ENCODE measurements around the gene CARD16.

CARD16 gene

DNA sequence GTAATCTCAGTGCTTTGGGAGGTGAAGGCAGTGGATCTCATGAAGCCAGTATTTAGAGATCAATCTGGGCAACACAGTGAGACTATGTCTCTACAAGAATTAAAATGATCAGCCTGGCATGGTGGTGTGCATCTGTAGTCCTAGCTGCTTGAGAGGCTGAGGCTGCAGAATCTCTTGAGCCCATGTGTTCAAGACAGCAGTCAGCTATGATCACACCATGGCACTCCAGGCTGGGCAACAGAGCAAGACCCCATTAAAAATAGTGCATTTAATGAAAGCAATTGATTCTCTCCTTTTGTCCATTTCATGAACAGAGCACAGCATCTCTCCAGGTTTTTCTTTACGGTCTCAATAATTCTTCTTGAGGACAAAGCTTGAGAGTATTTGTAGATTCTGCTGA lies 11.3 kb upstream of the CARD16 start:
- TF ChIP-seq ZNF384 (IDR thresholded peaks at IDR 0.05), result no peak
- TF ChIP-seq LEF1 (IDR thresholded peaks at IDR 0.05; ENCODE audit: borderline replicate concordance), result no peak
- no peak for TF ChIP-seq FOXK2 (IDR thresholded peaks at IDR 0.05)
- TF ChIP-seq BHLHE40 (IDR thresholded peaks at IDR 0.05; ENCODE audit: borderline replicate concordance), result no peak
- TF ChIP-seq ELF4 (IDR thresholded peaks at IDR 0.05), result no peak
- TF ChIP-seq FOXA1 (IDR thresholded peaks at IDR 0.05), result no peak
- TF ChIP-seq ARNT (IDR thresholded peaks at IDR 0.05), result no peak
- TF ChIP-seq SUZ12 (IDR thresholded peaks at IDR 0.05), result no peak
- no peak for TF ChIP-seq FOXM1 (IDR thresholded peaks at IDR 0.05; ENCODE audit: borderline replicate concordance)
- TF ChIP-seq TARDBP (IDR thresholded peaks at IDR 0.05), result no peak
- TF ChIP-seq, protein P1, sequence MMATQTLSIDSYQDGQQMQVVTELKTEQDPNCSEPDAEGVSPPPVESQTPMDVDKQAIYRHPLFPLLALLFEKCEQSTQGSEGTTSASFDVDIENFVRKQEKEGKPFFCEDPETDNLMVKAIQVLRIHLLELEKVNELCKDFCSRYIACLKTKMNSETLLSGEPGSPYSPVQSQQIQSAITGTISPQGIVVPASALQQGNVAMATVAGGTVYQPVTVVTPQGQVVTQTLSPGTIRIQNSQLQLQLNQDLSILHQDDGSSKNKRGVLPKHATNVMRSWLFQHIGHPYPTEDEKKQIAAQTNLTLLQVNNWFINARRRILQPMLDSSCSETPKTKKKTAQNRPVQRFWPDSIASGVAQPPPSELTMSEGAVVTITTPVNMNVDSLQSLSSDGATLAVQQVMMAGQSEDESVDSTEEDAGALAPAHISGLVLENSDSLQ (IDR thresholded peaks at IDR 0.05), result no peak
- no peak for TF ChIP-seq HDGF (IDR thresholded peaks at IDR 0.05; ENCODE audit: borderline replicate concordance)
- no peak for TF ChIP-seq L3MBTL2 (conservative IDR thresholded peaks at IDR 0.05)
- TF ChIP-seq CTBP1 (IDR thresholded peaks at IDR 0.05; ENCODE audit: borderline replicate concordance), result no peak
- TF ChIP-seq NFRKB (IDR thresholded peaks at IDR 0.05), result no peak
- TF ChIP-seq SP1 (IDR thresholded peaks at IDR 0.05), result no peak
- no peak for DNase-seq (ENCODE audit: extremely low spot score)
- ChIA-PET POLR2A (no interaction called here), CTCF (no interaction called here)

DNA sequence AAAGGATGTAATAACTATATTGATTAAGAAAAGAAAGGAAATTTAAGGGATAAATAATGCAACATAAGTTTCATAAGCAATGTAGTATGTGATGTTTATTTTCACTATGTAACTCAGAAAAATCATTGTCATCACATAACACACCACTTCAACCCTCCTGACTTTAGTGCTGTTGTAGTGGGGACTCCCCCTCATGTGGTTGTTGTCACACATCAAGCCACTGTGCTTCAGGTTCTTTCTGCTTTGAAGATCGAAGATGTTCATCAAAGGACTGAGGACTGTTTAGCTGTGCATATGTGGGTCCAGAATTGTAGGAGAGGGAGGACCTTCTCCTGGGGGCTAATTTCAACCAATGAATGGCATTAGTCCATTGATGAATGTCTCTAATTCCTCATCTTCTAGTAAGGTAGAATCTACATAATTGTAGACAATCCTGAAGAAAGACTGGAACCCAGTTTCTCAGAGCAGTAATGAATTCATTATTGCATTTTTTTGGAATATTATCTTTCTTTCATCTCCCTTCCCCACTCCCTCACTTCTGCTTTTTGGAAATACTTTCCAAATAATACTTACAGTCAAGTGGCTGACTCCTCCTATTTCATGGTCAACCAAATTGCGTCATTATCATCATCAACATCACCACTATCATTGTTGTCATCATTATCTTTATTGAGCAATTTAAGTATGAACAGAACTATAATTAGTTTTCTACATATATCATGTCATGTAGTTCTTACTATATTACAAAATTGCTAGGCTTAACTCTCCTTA lies 9.8 kb upstream of the CARD16 start:
- no peak for DNase-seq (ENCODE audit: extremely low spot score)
- ChIA-PET CTCF (no interaction called here), POLR2A (no interaction called here)
- TF ChIP-seq ZNF384 (IDR thresholded peaks at IDR 0.05), result no peak
- no peak for TF ChIP-seq LEF1 (IDR thresholded peaks at IDR 0.05; ENCODE audit: borderline replicate concordance)
- no peak for TF ChIP-seq HDGF (IDR thresholded peaks at IDR 0.05; ENCODE audit: borderline replicate concordance)
- TF ChIP-seq L3MBTL2 (conservative IDR thresholded peaks at IDR 0.05), result no peak
- no peak for TF ChIP-seq FOXM1 (IDR thresholded peaks at IDR 0.05; ENCODE audit: borderline replicate concordance)
- no peak for TF ChIP-seq NFRKB (IDR thresholded peaks at IDR 0.05)
- no peak for TF ChIP-seq BHLHE40 (IDR thresholded peaks at IDR 0.05; ENCODE audit: borderline replicate concordance)
- no peak for TF ChIP-seq FOXK2 (IDR thresholded peaks at IDR 0.05)
- no peak for TF ChIP-seq SP1 (IDR thresholded peaks at IDR 0.05)

DNA sequence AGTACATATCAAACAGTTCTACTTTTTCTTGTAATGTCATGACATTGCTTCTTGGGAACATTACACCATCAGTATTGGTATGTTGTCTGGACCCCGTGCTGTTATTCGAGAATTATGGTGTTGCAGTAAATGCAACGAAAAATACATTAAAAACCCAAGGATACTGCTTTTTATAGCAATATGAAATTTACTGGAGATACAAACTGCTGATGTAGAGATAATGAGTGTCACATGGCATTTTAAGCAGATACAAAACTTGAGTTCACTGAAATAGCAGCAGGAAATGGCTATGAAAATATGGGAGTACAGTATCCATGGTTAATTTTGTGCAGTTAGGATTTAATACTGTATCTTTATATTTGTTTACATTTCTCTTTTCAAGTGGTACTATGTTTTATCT lies 7.4 kb upstream of the CARD16 start:
- no peak for TF ChIP-seq FOXA1 (IDR thresholded peaks at IDR 0.05)
- TF ChIP-seq TARDBP (IDR thresholded peaks at IDR 0.05), result no peak
- TF ChIP-seq L3MBTL2 (conservative IDR thresholded peaks at IDR 0.05), result no peak
- no peak for TF ChIP-seq LEF1 (IDR thresholded peaks at IDR 0.05; ENCODE audit: borderline replicate concordance)
- no peak for TF ChIP-seq SUZ12 (IDR thresholded peaks at IDR 0.05)
- no peak for TF ChIP-seq HDGF (IDR thresholded peaks at IDR 0.05; ENCODE audit: borderline replicate concordance)
- TF ChIP-seq BHLHE40 (IDR thresholded peaks at IDR 0.05; ENCODE audit: borderline replicate concordance), result no peak
- no peak for TF ChIP-seq ELF4 (IDR thresholded peaks at IDR 0.05)
- TF ChIP-seq, protein P1 (IDR thresholded peaks at IDR 0.05), result no peak
- TF ChIP-seq NFRKB (IDR thresholded peaks at IDR 0.05), result no peak
- TF ChIP-seq CTBP1 (IDR thresholded peaks at IDR 0.05; ENCODE audit: borderline replicate concordance), result no peak
- TF ChIP-seq FOXK2 (IDR thresholded peaks at IDR 0.05), result no peak
- ChIA-PET POLR2A (no interaction called here), CTCF (no interaction called here)
- DNase-seq (ENCODE audit: extremely low spot score), result no peak

DNA sequence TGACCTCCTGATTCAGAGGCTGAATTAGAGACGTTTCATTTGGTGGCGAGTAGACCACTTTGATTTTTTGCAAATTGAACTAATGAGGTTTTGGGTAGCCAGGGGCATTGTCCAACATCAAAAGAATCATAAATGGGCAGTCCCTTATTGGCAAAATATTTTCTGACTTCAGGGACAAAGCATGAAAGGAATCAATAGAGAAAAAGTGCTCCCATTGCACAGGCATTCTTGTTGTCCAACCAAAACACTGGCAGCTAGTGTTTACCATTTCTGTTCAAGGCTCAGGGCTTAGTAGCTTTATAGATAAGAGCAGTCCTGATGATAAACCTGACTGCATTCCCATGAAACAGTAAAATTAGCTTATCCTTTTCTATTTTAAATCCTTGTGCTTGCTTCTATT lies 6.4 kb upstream of the CARD16 start:
- TF ChIP-seq FOXM1 (IDR thresholded peaks at IDR 0.05; ENCODE audit: borderline replicate concordance) (no peak), SP1 (IDR thresholded peaks at IDR 0.05) (no peak), CTBP1 (IDR thresholded peaks at IDR 0.05; ENCODE audit: borderline replicate concordance) (no peak), FOXK2 (IDR thresholded peaks at IDR 0.05) (no peak), BHLHE40 (IDR thresholded peaks at IDR 0.05; ENCODE audit: borderline replicate concordance) (no peak), ELF4 (IDR thresholded peaks at IDR 0.05) (no peak), HDGF (IDR thresholded peaks at IDR 0.05; ENCODE audit: borderline replicate concordance) (no peak), SUZ12 (IDR thresholded peaks at IDR 0.05) (no peak)
- TF ChIP-seq, protein P1 (IDR thresholded peaks at IDR 0.05), result no peak
- ChIA-PET POLR2A (no interaction called here), CTCF (no interaction called here)
- no peak for DNase-seq (ENCODE audit: extremely low spot score)

DNA sequence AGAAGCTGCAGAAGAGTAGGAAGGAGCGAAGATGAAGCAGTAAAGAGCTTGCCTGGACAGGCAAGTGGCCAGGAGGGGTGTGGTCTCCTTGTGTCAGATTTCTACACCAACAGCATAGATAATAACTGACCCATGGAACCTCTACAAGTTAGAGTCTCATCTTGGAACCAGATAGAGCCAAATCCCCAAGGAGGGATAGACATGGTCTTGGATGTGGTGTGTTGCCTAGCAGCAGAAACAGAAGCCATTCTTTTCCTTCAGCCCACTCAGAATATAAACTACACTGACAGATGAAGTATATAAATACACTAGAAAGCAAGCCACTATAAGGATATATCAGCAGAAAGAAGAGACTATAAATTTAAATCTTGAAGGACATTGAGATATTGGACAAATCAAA lies 4.3 kb upstream of the CARD16 start:
- POLR2A ChIA-PET, result no interaction called here
- TF ChIP-seq BHLHE40 (IDR thresholded peaks at IDR 0.05; ENCODE audit: borderline replicate concordance), result no peak
- no peak for TF ChIP-seq HDGF (IDR thresholded peaks at IDR 0.05; ENCODE audit: borderline replicate concordance)
- no peak for TF ChIP-seq FOXA1 (IDR thresholded peaks at IDR 0.05)
- no peak for TF ChIP-seq L3MBTL2 (conservative IDR thresholded peaks at IDR 0.05)
- no peak for TF ChIP-seq SUZ12 (IDR thresholded peaks at IDR 0.05)
- TF ChIP-seq ZNF384 (IDR thresholded peaks at IDR 0.05), result no peak
- no peak for TF ChIP-seq FOXM1 (IDR thresholded peaks at IDR 0.05; ENCODE audit: borderline replicate concordance)
- no peak for TF ChIP-seq FOXK2 (IDR thresholded peaks at IDR 0.05)
- TF ChIP-seq CTBP1 (IDR thresholded peaks at IDR 0.05; ENCODE audit: borderline replicate concordance), result no peak
- TF ChIP-seq LEF1 (IDR thresholded peaks at IDR 0.05; ENCODE audit: borderline replicate concordance), result no peak
- CTCF ChIA-PET, result no interaction called here
- DNase-seq (ENCODE audit: extremely low spot score), result no peak

DNA sequence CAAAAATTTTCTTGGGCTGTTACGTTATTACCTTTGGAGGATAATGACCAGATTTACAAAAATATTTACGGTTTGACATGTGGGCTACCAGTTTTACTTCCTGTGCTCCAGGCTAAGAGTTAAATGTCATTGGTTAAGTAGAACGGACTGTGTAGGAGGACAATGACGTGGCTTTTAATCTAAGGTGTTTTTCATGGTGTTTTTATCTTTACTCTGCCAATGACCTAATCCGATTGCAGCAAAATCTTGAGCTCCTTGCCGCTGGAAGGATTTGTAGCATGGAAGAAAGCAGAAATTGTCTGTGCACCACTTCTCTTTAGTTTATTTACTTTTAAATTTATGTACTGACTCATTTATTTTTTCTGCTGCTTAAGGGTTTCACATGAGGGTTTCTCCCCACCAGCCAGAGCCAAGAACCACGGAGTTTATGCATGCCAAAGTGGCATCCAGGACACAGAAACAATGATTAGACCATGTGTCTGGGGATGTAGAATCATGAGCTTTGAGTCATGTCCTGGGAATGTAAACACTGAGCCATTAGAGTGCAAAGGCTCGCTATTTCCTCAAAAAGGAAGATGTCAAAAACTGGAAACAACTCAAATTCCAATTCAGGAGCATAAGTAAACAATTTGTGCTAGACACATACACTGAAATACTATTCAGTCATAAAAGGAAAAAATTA lies 1.9 kb upstream of the CARD16 start:
- ChIA-PET CTCF (no interaction called here), POLR2A (no interaction called here)
- DNase-seq (ENCODE audit: extremely low spot score), result no peak
- TF ChIP-seq TARDBP (IDR thresholded peaks at IDR 0.05) (no peak), NFRKB (IDR thresholded peaks at IDR 0.05) (no peak)

All from HEK293T (cell line).